SHP77 treated with DMSO at 0.1 percent for 48 hours (cell line): ENCODE results near the gene PALLD.

Source experiments
- DNase-seq: peaks from one replicate; lab custom pipeline; 2025; lab: John Stamatoyannopoulos, UW

PALLD gene

DNA sequence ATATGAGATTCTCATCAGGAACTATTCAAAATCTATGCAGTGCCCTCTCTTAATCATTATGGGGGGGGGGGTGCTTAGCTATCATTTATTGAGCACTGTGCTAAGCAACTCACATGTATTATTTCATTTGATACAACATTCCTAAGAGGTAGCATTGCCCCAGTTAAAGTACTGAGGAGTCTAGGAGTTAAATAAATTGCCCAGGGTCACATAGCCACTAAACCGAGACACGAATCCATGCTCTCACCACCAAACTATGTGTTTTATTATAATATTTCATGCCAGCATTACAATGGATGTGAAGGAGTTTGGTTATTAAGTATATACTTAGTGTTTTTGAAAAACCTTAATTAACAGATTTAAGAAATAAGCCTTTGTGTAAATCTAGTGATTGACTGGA lies 381.8 kb downstream of the PALLD start:
- no peak for DNase-seq

DNA sequence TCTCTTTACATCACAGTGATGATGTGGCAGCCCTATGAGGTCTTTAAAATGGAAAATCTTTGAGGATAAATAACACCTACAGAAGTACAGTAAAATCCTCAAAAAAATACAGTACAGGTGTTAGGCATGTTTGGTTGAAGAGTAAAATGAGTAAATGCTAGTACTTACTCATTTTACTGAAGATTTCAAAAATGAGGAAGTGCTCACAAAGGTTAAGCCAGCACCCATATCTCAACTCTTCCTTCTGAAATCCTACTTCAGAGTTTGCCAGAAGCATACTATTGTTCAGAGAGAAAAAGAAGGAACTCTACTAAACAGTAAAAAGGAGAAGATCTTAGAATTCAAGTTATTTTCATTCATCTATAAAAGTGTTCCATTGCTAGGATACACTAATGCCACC lies 382.3 kb downstream of the PALLD start:
- DNase-seq: no peak

- no peak for DNase-seq
Observed at GRCh38 chr4:168880072-168880675, 383.3 kb downstream of the PALLD start.

DNA sequence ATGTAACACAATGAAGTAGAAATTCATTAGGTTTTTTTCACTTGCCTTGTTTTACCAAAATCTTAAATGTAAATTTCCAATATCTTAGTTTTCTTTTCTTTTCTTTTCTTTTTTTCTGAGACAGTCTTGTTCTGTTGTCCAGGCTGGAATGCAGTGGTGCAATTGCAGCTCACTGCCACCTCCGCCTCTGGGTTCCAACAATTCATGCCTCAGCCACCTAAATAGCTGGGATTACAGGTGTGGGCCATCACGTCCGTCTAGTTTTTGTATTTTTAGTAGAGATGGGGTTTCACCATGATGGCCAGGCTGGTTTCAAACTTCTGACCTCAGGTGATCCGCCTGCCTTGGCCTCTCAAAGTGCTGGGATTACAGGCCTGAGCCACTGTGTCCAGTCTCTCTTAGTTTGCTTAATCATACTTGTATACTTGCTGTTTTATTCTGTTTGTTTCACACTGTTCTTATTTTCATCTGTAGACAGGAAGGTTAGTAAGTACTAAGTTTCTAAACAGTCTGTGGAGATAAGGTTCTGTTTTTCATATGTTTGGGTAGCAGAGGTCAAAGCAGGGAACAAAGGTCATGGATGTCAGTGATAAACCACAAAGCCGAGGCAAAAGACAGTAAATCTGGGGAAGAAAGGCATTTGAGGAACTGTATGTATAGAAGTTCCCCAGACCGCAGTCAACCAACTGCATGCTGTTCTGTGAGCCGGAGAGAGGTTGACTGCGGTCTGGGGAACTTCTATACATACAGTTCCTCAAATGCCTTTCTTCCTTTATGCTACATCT lies 384.2 kb downstream of the PALLD start:
- no peak for DNase-seq

DNA sequence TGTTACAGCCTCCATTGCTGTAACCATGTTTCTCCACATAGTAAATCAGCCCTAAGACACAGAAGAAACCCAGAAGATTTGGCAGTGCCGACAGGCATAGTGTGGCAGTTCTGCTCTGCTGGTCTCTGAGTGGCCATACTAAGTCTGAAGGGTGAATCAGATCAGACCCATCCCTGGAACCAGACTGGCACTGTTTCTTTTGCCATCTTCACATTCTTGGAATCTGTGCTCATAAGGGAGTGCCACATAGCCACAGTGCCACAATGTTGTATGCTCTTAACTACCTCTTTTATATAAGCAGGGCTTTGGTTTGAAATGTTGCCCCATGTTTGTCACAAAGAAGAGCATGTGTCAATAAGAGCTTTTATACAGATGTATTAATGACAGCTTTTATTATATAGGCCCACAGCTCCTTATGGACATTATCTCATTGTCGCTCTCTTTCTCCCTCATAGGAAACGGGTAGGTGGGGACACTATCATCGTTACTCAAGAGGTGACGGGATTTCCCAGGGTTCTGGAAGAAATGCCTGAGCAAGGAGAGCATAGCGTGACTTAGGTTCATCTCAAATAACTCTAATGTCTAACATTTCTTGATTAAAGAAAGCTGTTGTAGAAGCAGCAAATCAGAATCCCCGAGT lies 385.0 kb downstream of the PALLD start:
- no peak for DNase-seq

DNA sequence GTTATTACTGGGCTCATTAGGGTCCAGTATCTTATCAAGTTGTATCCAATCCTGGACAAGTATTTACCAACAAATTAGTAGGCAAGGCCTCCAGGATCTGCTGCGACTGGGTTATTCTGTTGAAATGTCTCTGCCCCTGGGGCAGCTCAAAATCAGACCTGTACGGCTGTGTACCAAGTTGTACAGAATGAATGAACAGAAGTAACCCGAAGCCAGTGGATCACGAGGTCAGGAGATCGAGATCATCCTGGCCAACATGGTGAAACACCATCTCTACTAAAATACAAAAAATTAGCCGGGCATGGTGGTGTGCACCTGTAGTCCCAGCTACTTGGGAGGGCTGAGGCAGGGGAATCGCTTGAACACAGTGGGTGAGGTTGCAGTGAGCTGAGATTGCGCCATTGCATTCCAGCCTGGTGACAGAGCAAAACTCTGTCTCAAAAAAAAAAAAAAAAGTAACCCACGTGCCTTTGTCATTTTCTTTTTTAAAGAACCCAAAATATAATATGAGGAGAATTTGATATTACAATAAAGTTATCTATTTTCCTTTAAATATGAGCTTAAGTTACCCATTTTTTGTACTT lies 385.9 kb downstream of the PALLD start:
- no peak for DNase-seq

DNA sequence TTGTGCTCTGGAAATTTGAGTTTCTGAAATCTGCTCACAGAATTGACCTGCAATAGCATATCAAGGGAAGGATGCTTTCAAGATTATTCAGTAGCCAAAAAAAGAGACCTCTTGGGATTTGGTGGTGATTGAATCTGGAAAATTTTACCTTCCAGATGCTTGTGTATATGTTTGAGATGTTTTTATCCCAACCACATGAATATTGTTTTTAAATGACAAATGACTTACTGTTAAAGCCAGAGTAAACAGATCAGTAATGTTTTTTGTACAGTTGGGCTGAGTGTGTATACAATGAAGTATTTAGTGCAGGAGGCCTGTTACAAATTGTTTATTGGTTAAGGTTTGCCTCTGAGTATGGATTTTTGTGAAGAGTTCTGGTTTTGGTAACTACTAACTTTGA lies 386.7 kb downstream of the PALLD start:
- DNase-seq: no peak

- DNase-seq: no peak
Observed at GRCh38 chr4:168884251-168885124, 387.6 kb downstream of the PALLD start.

- no peak for DNase-seq
Observed at GRCh38 chr4:168885400-168885799, 388.5 kb downstream of the PALLD start.

DNA sequence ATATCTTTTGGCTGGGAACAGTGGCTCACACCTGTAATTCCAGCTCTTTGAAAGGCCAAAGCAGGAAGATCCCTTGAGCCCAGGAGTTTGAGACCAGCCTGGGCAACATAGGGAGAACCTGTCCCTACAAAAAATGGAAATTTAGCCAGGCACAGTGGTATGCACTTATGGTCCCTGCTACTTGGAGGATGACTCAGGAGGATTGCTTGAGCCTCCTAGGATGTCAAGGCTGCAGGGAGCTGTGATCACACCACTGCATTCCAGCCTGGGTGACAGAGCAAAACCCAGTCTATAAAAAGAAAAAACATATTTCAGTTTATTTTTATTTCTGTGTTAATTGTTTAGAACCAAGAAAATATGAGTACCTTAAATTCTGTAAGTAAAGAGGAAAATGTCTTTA lies 389.5 kb downstream of the PALLD start:
- DNase-seq: no peak

- no peak for DNase-seq
Observed at GRCh38 chr4:168887809-168888208, 391.0 kb downstream of the PALLD start.

DNA sequence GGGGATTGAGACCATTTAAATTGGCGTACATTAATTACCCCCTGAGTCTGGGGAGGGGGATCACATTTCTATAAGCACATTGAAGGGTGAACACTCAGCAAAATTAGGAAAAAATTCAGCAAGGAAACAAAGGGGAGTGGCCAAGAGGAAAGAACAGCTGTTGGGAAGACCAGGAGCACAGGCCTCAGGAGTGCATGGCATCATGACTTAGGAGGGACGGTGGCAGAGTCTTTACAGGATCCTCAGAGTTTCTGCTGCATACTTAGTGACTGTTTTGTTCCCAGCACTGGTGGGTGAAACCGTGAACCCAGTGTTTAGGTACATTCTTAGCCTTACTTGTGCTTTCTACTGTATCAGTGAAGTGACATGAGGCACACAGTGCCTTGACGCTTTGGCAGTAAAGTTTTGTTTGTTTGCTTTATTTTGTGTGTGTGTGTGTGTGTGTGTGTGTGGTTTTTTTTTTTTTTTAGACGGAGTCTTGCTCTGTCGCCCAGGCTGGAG lies 391.9 kb downstream of the PALLD start:
- DNase-seq: no peak

- DNase-seq: no peak
Observed at GRCh38 chr4:168891086-168891485, 394.2 kb downstream of the PALLD start.

DNA sequence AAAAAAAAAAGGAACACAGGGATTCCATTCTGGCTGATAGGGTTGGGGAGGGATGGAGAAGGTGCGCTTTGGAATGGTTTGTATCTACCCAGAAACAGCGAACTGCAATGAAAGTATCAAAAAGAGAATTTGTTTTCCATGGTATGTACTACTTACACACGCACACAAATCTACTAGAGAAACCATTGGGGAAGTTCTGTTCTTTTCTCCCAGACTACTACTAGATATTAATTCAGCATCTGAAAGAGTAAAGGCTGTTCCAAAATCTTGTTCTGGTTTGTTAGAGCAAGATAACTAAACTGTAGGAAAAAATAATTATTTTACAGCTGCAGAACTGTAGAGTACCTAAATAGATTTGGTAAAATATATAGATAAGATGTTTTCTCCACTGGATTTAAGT lies 394.8 kb downstream of the PALLD start:
- DNase-seq: no peak

GRCh38 chr4:168892475-168892874 lies 395.6 kb downstream of the PALLD start:
- DNase-seq: no peak

DNA sequence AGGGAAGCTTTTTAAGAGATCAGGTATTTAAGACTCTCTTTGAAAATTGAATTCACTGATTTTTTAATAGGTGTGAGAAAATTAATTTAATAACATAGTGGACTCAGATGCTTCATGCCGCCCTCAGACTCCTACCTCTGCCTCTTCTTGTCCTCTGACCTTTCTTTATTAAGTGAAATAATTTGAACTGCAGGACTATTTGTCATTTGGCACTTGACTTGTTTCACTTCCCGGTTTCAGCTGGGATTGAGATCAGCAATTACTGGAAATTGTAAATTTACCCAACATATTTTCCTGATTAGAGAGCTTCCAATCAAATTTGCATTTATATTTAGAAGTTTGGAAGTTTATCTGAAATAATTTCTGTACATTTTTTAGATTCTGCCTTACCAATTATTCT lies 396.4 kb downstream of the PALLD start:
- no peak for DNase-seq

- DNase-seq: no peak
Observed at GRCh38 chr4:168893807-168894206, 397.0 kb downstream of the PALLD start.

DNA sequence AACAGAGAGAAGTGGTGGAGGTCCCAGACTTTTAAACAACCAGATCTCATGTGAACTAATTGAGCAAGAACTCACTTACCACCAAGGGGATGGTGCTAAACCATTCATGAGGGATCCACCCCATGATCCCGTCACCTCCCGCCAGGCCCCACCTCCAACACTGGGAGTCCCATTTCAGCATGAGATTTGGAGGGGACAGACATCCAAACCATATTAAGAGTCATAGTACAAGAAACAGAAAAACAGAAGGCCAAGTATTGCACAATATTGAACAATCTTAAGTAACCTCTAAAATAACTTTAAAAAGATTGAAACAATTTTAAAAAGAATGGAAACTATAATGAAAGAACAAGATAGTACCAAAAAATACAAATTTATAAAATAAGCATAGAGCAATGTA lies 403.2 kb downstream of the PALLD start:
- no peak for DNase-seq

DNA sequence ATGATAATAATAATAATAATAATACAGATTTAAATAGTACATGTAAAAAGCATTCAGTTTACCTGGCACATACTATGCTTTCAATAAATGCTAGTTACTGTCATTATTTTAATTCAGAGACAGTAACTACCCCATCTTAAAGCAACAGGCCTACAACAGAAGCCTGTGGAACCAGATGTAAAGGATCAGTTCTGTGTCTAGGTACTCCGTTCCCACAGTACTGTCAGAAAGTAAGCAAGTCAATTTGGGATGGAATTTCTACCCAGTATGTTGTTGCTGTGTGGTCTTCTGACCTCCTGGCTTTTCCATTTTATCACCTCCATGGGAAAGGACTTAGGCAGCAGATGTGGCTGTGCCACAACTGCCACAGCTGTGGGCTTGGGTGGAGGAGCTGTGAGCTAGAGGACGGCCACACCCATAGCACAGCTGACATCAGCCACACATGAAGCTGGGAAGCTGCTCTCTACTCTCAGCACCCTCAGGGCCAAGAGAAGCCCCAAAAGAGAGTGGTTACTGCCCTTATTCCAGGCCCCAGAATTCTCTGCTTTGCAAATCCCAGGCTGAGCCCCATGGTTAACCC lies 410.4 kb downstream of the PALLD start:
- DNase-seq: no peak

- no peak for DNase-seq
Observed at GRCh38 chr4:168908093-168908492, 411.2 kb downstream of the PALLD start.

- no peak for DNase-seq
Observed at GRCh38 chr4:168908851-168909273, 412.0 kb downstream of the PALLD start.
